IPS DF 6.9 (cell line): ENCODE results near the gene DSTYK.

Source experiments
- DNase-seq: peaks from one replicate; pipeline ENCODE4 v3.0.0-alpha.2; 2013; ENCODE audit warnings: low read depth, low spot score
- H3K27ac ChIP-seq: one replicate; pipeline ENCODE4 v1.5.1; 2013; ENCODE audit warnings: low read length, control low read depth
- H3K27me3 ChIP-seq: 2 replicates; pipeline ENCODE4 v1.6.1; 2013; ENCODE audit warnings: mild to moderate bottlenecking, low read length; ENCODE audit not compliant: control insufficient read depth, insufficient read depth
- H3K36me3 ChIP-seq: 2 replicates; pipeline ENCODE4 v1.6.1; 2013; ENCODE audit warnings: low read length; ENCODE audit not compliant: control insufficient read depth, insufficient read depth
- H3K4me1 ChIP-seq: 2 replicates; pipeline ENCODE4 v1.6.1; 2013; ENCODE audit warnings: low read length; ENCODE audit not compliant: control insufficient read depth, insufficient read depth
- H3K4me3 ChIP-seq: 2 replicates; pipeline ENCODE4 v1.5.1; 2013; ENCODE audit warnings: mild to moderate bottlenecking, low read length
- H3K9me3 ChIP-seq: 2 replicates; pipeline ENCODE4 v1.6.1; 2013; ENCODE audit warnings: low read length, inconsistent platforms; ENCODE audit not compliant: control insufficient read depth, insufficient read depth
- WGBS: extraction: QIAGEN DNeasy Blood & Tissue Kit; methylation state at CpG from one replicate; pipeline ENCODE4 v1.1.7; 2013; ENCODE audit warnings: mixed read lengths, missing lambda C conversion rate; ENCODE audit not compliant: insufficient read length, insufficient coverage; 5-methylcytosine and 5-hydroxymethylcytosine counted together

Gene DSTYK

DNA sequence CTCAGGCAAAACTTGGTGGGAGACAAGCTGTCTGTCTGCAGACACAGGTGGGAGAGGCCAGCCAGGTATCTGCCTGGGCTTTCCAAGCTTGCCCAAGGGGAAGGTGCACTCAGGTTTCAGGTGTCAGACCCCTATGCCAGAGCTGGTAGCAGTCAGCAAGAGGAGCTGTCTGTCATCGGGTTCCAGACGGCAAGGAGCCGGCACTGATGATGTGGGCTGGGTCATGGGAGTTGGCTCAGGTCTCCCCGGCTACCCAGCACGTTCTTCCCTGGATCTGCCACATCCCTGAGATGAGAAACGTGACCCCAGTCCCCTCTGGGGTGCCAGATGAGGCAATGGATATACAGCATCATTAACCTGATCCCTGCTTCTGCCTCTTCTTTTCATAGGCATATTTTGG lies 39.2 kb upstream of the DSTYK start:
- WGBS, result no CpG with 5 or more reads among the region's 6 CpGs
- H3K36me3 ChIP-seq, result no peaks in the 10 kb centered on the region
- no peak overlapping the region for H3K27ac ChIP-seq
- 0 out of 2 replicates have a peak, but pooled peaks cover 2% of the 10 kb centered on the region for H3K4me1 ChIP-seq
- H3K4me3 ChIP-seq, result no peak overlapping the region
- no peaks in the 10 kb centered on the region for H3K27me3 ChIP-seq
- no peaks in the 10 kb centered on the region for H3K9me3 ChIP-seq
- DNase-seq, result no peak

DNA sequence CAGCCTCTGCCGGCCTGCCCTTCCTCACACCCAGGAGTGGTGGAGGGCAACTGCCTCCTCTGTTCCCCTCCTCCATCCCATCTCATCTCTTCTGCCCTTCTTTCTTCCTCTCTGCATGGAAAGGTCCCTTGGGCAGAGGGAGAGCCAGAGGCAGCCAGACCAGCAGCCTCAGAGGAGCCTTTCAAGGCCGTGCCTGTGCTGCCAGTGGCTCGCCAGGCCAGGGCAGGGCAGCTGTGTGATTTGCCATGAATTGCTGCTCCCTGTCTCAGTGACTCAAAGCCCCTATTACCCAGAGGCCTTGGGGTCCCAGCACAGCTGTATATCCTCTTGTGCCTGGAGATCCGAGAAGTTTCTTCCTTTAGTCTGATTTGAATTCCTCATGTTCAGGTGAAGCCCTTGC lies 38.1 kb upstream of the DSTYK start:
- no CpG with 5 or more reads among the region's 4 CpGs for WGBS
- DNase-seq, result no peak
- Histone ChIP-seq H3K9me3 (no peaks in the 10 kb centered on the region), H3K27me3 (no peaks in the 10 kb centered on the region), H3K4me3 (no peak overlapping the region), H3K27ac (no peak overlapping the region), H3K4me1 (0 out of 2 replicates have a peak, but pooled peaks cover 2% of the 10 kb centered on the region), H3K36me3 (no peaks in the 10 kb centered on the region)

DNA sequence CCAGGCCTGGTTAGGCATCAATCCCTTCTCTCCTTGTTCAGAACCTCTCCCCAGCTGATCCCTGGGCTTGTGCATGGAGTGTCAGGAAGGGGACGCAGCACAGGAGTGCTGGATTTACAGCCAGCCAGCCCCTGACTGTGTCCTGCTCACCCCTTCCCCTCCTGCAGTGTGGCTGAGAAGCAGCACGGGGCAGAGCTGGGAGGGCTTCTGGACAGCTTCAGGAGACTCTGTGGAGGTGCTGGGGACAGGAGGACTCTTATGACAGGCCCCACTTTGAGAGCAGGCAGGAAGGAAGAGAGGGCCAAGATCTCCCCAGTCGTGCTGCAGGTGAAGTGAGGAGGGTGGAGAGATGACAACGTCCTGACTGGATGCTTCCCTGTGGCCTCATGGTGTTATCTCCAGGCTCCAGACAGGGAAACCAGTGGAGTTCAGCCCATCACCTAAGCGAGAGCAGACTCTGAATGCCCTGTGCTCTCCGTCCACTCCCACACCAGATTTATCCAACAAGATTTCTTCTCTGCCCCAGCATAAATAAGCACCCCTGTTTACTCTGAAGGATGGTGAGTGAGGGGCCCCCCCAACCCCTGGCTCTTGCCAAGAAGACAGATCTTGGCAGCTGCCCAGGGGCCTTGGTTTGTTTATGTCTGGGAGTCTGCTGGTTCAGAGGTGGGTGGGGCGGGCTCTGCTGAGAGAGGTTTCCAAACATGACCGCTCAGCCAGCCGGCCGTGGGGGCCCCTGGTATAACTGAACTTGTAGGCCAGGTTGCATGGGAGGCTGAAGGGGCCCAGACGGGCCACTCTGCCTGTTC lies 37.5 kb upstream of the DSTYK start:
- no peaks in the 10 kb centered on the region for H3K27me3 ChIP-seq
- no peaks in the 10 kb centered on the region for H3K9me3 ChIP-seq
- H3K4me3 ChIP-seq, result no peak overlapping the region
- DNase-seq, result no peak
- no CpG with 5 or more reads among the region's 11 CpGs for WGBS
- H3K27ac ChIP-seq, result no peak overlapping the region
- H3K36me3 ChIP-seq, result no peaks in the 10 kb centered on the region
- 0 out of 2 replicates have a peak, but pooled peaks cover 2% of the 10 kb centered on the region for H3K4me1 ChIP-seq

DNA sequence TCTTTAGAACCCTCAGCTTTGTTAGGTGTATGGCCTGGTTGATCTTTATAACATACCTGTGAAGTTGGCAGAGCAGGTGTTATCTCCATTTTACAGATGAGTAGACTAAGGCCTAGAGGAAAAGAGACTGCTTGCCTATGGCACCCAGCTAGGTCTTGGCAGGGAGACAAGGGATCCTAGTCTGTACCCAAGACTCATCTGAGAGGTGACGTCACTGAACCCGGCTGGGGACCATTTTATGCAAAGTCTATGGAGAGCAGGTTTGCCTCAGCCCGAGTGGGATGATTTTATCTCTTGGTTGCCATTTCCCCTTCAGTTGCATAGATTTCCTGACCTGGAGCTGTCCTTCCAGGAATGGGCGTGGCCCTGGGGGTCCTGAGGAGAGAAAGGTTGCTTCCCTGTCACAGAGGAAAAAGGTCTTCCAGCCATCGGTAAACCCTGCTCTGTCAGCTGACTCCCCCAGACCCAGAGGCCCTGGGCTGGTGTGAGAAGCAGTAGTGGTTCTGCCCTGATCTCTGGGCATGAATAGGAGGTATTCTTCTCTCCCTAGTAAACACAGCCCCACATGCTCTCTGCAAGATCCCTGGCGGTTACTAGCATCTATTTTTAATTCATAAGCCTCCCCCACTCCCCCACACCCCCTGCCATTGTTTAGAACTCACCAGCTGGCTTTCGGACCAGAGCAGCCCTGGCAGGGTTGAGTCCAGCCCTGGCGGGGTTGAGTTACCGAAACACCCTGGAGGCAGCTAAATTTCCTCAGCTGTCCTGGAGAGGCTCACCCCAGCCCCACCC lies 35.8 kb upstream of the DSTYK start:
- no CpG with 5 or more reads among the region's 9 CpGs for WGBS

DNA sequence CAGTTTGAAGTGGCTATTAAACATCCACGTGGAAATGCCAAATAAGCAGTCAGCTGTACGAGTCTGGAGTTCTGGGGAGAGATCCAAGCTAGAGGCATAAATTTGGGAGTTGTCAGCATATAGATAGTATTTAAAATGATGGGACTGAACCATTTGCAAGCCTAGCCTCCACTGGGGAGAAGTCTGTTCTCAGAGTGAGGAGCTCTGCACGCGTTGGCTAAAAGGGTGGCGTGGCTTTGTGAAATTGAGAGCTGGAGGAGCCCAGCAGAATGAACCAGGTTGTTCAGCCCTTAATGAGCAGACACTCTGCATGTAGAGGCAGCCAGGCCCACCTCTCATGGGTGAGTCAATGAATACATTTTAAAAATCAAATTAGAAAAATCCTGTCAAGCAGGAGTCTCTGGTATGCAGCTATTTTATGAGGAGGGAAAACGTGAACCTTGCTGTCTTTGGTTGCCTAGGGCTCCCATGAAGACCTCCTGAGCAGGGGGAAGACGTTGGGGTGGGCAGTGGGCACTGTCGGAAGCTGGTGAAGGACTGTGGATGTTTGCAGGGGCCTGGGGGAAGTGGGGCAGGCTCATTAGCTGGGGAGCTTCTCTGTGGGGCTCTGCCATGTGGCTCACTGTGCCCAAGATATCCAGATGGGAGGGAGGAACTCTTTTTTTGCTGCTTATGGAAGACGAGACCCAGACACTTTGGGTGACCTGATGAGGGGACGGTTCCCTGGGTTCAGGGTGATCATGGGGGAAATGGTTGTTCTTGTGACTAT lies 35.0 kb upstream of the DSTYK start:
- H3K36me3 ChIP-seq, result 0 out of 2 replicates have a peak, but pooled peaks cover 3% of the 10 kb centered on the region
- H3K27me3 ChIP-seq, result no peaks in the 10 kb centered on the region
- no peak for DNase-seq
- WGBS, result no CpG with 5 or more reads among the region's 10 CpGs
- no peak overlapping the region for H3K27ac ChIP-seq
- no peaks in the 10 kb centered on the region for H3K9me3 ChIP-seq
- H3K4me3 ChIP-seq, result no peak overlapping the region
- H3K4me1 ChIP-seq, result 0 out of 2 replicates have a peak, but pooled peaks cover 2% of the 10 kb centered on the region

More for the DNA sequence above, 35.8 kb upstream of the DSTYK start:
- no peak for DNase-seq
- H3K27me3 ChIP-seq, result no peaks in the 10 kb centered on the region
- H3K36me3 ChIP-seq, result no peaks in the 10 kb centered on the region
- no peak overlapping the region for H3K4me3 ChIP-seq
- 0 out of 2 replicates have a peak, but pooled peaks cover 2% of the 10 kb centered on the region for H3K4me1 ChIP-seq
- H3K27ac ChIP-seq, result no peak overlapping the region
- H3K9me3 ChIP-seq, result no peaks in the 10 kb centered on the region

DNA sequence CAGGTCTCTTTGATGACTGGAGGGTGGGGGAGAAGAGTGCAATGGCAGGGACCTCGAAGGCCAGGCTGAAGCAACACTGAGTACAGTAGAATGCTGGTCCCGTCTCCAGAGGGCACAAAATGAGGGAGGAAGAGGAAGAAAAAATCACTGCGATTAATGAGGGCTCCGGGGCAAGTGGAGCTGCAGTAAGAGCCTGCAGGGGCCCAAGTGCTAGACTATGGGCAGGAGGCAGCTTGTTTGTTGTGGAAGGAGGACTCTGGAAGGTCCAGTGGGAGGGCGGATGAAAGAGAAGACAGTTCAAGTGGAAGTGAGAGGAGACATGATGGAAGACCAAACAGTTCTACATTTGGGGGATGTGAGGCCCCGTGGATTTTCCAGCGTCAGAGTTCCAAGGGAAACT lies 33.6 kb upstream of the DSTYK start:
- Histone ChIP-seq H3K36me3 (0 out of 2 replicates have a peak, but pooled peaks cover 3% of the 10 kb centered on the region), H3K4me3 (no peak overlapping the region), H3K4me1 (0 out of 2 replicates have a peak, but pooled peaks cover 2% of the 10 kb centered on the region), H3K27ac (no peak overlapping the region), H3K27me3 (no peaks in the 10 kb centered on the region), H3K9me3 (no peaks in the 10 kb centered on the region)
- DNase-seq, result no peak
- no CpG with 5 or more reads among the region's 7 CpGs for WGBS

DNA sequence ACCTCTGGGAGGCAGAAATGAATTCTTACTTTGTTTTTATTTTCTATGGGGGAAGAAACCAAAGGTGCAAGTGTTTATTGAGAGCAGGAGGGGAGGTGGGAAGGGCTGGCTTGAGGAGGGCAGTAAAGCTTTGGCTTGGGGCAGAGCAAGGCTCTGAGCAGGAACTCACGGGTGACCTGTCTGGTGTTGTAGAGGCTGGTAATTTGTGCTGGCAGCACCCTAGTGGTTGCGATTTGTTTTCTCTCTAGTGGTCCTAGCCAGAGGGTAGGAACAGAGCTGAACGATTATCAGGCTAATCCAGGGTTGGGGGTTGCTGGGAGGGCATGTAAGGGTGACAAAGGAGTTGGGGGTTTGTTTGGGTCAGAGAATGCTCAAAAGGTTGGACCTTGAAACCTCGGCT lies 32.9 kb upstream of the DSTYK start:
- Histone ChIP-seq H3K27me3 (no peaks in the 10 kb centered on the region), H3K4me3 (no peak overlapping the region), H3K9me3 (no peaks in the 10 kb centered on the region), H3K4me1 (0 out of 2 replicates have a peak, but pooled peaks cover 2% of the 10 kb centered on the region), H3K36me3 (0 out of 2 replicates have a peak, but pooled peaks cover 3% of the 10 kb centered on the region), H3K27ac (no peak overlapping the region)
- WGBS, result no CpG with 5 or more reads among the region's 4 CpGs
- DNase-seq, result no peak

DNA sequence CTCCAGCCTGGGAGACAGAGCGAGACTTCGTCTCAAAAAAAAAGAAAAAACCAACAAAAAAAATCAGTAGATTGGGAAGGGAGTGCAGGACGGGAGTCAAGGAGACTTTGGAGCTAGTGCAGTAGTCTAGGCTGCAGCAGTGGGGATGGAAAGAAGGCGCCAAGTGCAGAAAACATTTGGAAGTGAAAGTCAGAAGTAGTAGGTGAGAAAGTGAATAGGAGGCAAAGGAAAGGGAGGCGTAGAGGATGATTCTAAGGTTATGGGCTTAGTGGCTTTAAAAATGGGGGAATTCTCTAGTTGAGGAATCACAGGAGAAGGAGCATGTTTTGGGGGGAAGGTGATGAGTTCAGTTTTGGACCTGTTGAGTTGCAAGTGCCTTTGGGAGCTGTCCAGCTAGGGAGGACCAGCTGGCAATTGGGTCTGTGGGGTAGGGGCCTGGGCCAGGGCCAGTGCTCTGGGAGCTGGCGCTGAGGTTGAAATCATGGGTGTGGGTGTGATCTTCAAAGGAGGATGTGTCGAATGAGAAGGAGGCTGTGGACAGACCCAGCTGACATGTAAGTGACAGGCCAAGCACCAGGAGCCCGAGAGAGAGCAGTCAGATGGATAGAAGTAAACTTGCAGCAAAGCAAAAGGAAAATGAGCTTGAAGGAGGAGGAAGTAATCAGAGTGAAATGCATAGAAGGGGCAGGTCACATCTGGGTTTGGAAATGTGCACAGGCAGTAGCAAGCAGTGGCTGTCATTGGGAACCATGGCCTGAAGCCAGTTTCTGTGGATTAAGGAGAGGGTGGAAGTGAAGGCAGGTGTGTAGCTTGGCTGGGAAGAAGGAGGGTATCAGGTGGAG lies 32.1 kb upstream of the DSTYK start:
- H3K27me3 ChIP-seq, result no peaks in the 10 kb centered on the region
- DNase-seq, result no peak
- H3K27ac ChIP-seq, result no peak overlapping the region
- no peak overlapping the region for H3K4me3 ChIP-seq
- 0 out of 2 replicates have a peak, but pooled peaks cover 2% of the 10 kb centered on the region for H3K4me1 ChIP-seq
- 0 out of 2 replicates have a peak, but pooled peaks cover 3% of the 10 kb centered on the region for H3K36me3 ChIP-seq
- WGBS, result no CpG with 5 or more reads among the region's 8 CpGs
- H3K9me3 ChIP-seq, result no peaks in the 10 kb centered on the region

DNA sequence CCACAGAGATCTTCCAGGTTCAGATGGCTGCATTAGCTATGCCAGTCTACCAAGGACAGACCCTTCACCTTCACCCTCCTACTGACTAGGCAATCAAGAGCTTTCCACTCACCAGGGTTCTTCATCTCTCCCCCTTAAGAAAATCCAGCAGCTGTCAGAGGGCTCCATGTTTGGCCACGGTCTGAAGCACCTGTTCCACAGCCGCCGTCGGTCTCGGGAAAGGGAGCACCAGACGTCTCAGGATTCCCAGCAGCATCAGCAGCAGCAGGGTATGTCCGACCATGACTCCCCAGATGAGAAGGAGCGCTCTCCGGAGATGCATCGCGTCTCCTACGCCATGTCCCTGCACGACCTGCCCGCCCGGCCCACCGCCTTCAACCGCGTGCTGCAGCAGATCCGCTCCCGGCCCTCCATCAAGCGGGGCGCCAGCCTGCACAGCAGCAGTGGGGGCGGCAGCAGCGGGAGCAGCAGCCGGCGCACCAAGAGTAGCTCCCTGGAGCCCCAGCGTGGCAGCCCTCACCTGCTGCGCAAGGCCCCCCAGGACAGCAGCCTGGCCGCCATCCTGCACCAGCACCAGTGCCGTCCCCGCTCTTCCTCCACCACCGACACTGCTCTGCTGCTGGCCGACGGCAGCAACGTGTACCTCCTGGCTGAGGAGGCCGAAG lies 30.0 kb upstream of the DSTYK start:
- H3K36me3 ChIP-seq, result 0 out of 2 replicates have a peak, but pooled peaks cover 3% of the 10 kb centered on the region
- DNase-seq, result no peak
- no CpG with 5 or more reads among the region's 36 CpGs for WGBS
- no peaks in the 10 kb centered on the region for H3K4me1 ChIP-seq
- no peak overlapping the region for H3K27ac ChIP-seq
- no peaks in the 10 kb centered on the region for H3K9me3 ChIP-seq
- H3K27me3 ChIP-seq, result no peaks in the 10 kb centered on the region
- no peak overlapping the region for H3K4me3 ChIP-seq
